ENCODE results near the gene NBAS. TPM values are rescaled to one million over a fixed set of nuclear protein-coding genes. Genes with fewer than 3 reads are reported as not detected.

The NBAS gene
- total RNA-seq, 1 donor from 2014 or later, result 57.6 TPM

GRCh38 chr2:15300624-15301573 lies 260.2 kb downstream of the NBAS start:
- no peak for FAIRE-seq
- H3K36me3 Mint-ChIP-seq (ENCODE audit: low read depth, unreplicated experiment), result peaks cover 55% of the 10 kb centered on the region

GRCh38 chr2:15299904-15300520 lies 261.1 kb downstream of the NBAS start:
- Histone ChIP-seq H4K20me1 (ENCODE audit: insufficient read depth, low read length) (no peaks in the 10 kb centered on the region), H3K4me3 (ENCODE audit: insufficient read depth, low read depth, low read length) (no peak overlapping the region), H3K4me1 (ENCODE audit: insufficient read depth, low read length) (no peaks in the 10 kb centered on the region), H3K79me2 (ENCODE audit: insufficient read depth, low read length) (no peaks in the 10 kb centered on the region), H3K4me2 (ENCODE audit: low read length) (no peak overlapping the region), H3K36me3 (ENCODE audit: insufficient read depth, low read length) (no peaks in the 10 kb centered on the region), H3K9me3 (ENCODE audit: insufficient read depth, low read depth, low read length) (no peaks in the 10 kb centered on the region), H3K27ac (ENCODE audit: low read depth, low read length) (no peak overlapping the region), H3K9ac (ENCODE audit: low read length) (no peak overlapping the region), H3K27me3 (ENCODE audit: insufficient read depth, low read length) (no peaks in the 10 kb centered on the region), H2AFZ (ENCODE audit: low read depth, low read length) (no peak overlapping the region)
- H3K27ac Mint-ChIP-seq (ENCODE audit: unreplicated experiment), result no peak overlapping the region
- DNase-seq (ENCODE audit: low read depth) (no peak), FAIRE-seq (no peak)
- peaks cover 1% of the 10 kb centered on the region for H3K4me1 Mint-ChIP-seq (ENCODE audit: low read depth, unreplicated experiment)
- TF ChIP-seq CTCF (IDR thresholded peaks at IDR 0.05; ENCODE audit: insufficient read depth, low read depth, low read length) (no peak), EZH2 (IDR thresholded peaks at IDR 0.05; ENCODE audit: insufficient read depth, low read length) (no peak)
- no peaks in the 10 kb centered on the region for H3K9me3 Mint-ChIP-seq (ENCODE audit: unreplicated experiment)
- peaks cover 49% of the 10 kb centered on the region for H3K36me3 Mint-ChIP-seq (ENCODE audit: low read depth, unreplicated experiment)
- H3K27me3 Mint-ChIP-seq (ENCODE audit: low read depth, unreplicated experiment), result no peaks in the 10 kb centered on the region
- H3K4me3 Mint-ChIP-seq (ENCODE audit: unreplicated experiment), result no peak overlapping the region

More at GRCh38 chr2:15300624-15301573, 260.2 kb downstream of the NBAS start:
- Mint-ChIP-seq H3K9me3 (ENCODE audit: unreplicated experiment) (no peaks in the 10 kb centered on the region), H3K4me3 (ENCODE audit: unreplicated experiment) (no peak overlapping the region), H3K27me3 (ENCODE audit: low read depth, unreplicated experiment) (no peaks in the 10 kb centered on the region), H3K27ac (ENCODE audit: unreplicated experiment) (no peak overlapping the region), H3K4me1 (ENCODE audit: low read depth, unreplicated experiment) (peaks cover 1% of the 10 kb centered on the region)
- no peak overlapping the region for H3K4me3 ChIP-seq (ENCODE audit: insufficient read depth, low read depth, low read length)
- no peaks in the 10 kb centered on the region for H3K9me3 ChIP-seq (ENCODE audit: insufficient read depth, low read depth, low read length)
- H3K4me1 ChIP-seq (ENCODE audit: insufficient read depth, low read length), result no peaks in the 10 kb centered on the region
- no peaks in the 10 kb centered on the region for H4K20me1 ChIP-seq (ENCODE audit: insufficient read depth, low read length)
- no peaks in the 10 kb centered on the region for H3K27me3 ChIP-seq (ENCODE audit: insufficient read depth, low read length)
- no peak for TF ChIP-seq CTCF (IDR thresholded peaks at IDR 0.05; ENCODE audit: insufficient read depth, low read depth, low read length)
- TF ChIP-seq EZH2 (IDR thresholded peaks at IDR 0.05; ENCODE audit: insufficient read depth, low read length), result no peak
- no peak overlapping the region for H3K9ac ChIP-seq (ENCODE audit: low read length)
- no peaks in the 10 kb centered on the region for H3K36me3 ChIP-seq (ENCODE audit: insufficient read depth, low read length)
- H3K4me2 ChIP-seq (ENCODE audit: low read length), result no peak overlapping the region
- H3K27ac ChIP-seq (ENCODE audit: low read depth, low read length), result no peak overlapping the region
- no peak for DNase-seq (ENCODE audit: low read depth)
- H3K79me2 ChIP-seq (ENCODE audit: insufficient read depth, low read length), result no peaks in the 10 kb centered on the region
- H2AFZ ChIP-seq (ENCODE audit: low read depth, low read length), result no peak overlapping the region

Data from astrocyte (in vitro differentiated cells and primary cell).